HAP-1 (cell line): ENCODE results near the gene CYTIP.

Experiments used
- DNase-seq, 2 experiments: peaks; one replicate each; pipeline ENCODE4 v3.0.0-alpha.2; 2016 to 2020; ENCODE audit warnings: low spot score in 2 of 2
- H3K27me3 ChIP-seq: fragments of 250-450 bp; sonication (Bioruptor Pico); 2 replicates; pipeline ENCODE4 v1.5.1; 2020; ENCODE audit warnings: low read depth, mild to moderate bottlenecking, moderate library complexity
- H3K36me3 ChIP-seq: fragments of 250-450 bp; sonication (Bioruptor Pico); replicated peaks from 2 replicates; pipeline ENCODE4 v1.5.1; 2020; ENCODE audit warnings: mild to moderate bottlenecking
- H3K4me1 ChIP-seq: fragments of 250-450 bp; sonication (Bioruptor Pico); 2 replicates; pipeline ENCODE4 v1.5.1; 2020; ENCODE audit warnings: mild to moderate bottlenecking
- H3K4me3 ChIP-seq: fragments of 250-450 bp; sonication (Bioruptor Pico); 2 replicates; pipeline ENCODE4 v1.5.1; 2020; ENCODE audit warnings: mild to moderate bottlenecking, moderate library complexity
- H3K9me3 ChIP-seq: fragments of 250-450 bp; sonication (Bioruptor Pico); 2 replicates; pipeline ENCODE4 v1.5.1; 2020; ENCODE audit warnings: mild to moderate bottlenecking, moderate library complexity
- in situ Hi-C: fragments of 300-500 bp; cut with MboI; formaldehyde crosslinking; loops from 3 replicates; pipeline ENCODE4 v1.14.3; 2020; ENCODE audit warnings: low sequenced_read_pairs, inconsistent platforms, mixed read lengths

Gene CYTIP

GRCh38 chr2:157475722-157476390, 32.0 kb upstream of the CYTIP start:
- in situ Hi-C loops: no loop called here
- no peak overlapping the region for H3K4me3 ChIP-seq
- no peak for DNase-seq

DNA sequence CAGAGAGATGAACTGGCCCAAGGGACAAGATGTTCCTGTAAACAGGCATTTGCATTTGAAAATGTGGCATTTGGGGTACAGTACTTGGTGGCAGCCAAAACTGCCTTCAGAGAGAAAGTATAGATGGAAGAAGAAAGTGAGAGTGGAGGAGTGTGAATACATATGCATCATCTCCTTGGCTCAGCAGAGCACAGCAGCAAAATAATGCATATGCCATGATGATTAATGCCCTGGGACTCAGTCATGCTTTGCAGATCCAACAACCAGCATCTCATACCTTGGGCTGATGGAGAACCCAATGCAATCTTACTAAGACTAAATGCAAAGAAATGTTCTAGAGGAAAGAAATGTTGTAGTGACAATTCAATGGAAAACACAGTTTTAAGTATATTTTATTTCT, 29.7 kb upstream of the CYTIP start:
- no peaks in the 10 kb centered on the region for H3K9me3 ChIP-seq
- no peaks in the 10 kb centered on the region for H3K36me3 ChIP-seq
- no peaks in the 10 kb centered on the region; the same call in 1 of the 2 replicates for H3K27me3 ChIP-seq
- in situ Hi-C loops: no loop called here
- DNase-seq: no peak
- no peaks in the 10 kb centered on the region for H3K4me1 ChIP-seq
- H3K4me3 ChIP-seq: no peak overlapping the region

More at GRCh38 chr2:157475722-157476390, 32.0 kb upstream of the CYTIP start:
- Histone ChIP-seq H3K36me3 (no peaks in the 10 kb centered on the region), H3K9me3 (no peaks in the 10 kb centered on the region), H3K27me3 (no peaks in the 10 kb centered on the region; the same call in 1 of the 2 replicates), H3K4me1 (no peaks in the 10 kb centered on the region)

- Histone ChIP-seq H3K4me3 (no peak overlapping the region), H3K9me3 (no peaks in the 10 kb centered on the region), H3K4me1 (no peaks in the 10 kb centered on the region), H3K36me3 (no peaks in the 10 kb centered on the region), H3K27me3 (no peaks in the 10 kb centered on the region; the same call in 1 of the 2 replicates)
- in situ Hi-C loops: no loop called here
- DNase-seq: no peak
Observed at GRCh38 chr2:157471078-157471477, 27.2 kb upstream of the CYTIP start.

DNA sequence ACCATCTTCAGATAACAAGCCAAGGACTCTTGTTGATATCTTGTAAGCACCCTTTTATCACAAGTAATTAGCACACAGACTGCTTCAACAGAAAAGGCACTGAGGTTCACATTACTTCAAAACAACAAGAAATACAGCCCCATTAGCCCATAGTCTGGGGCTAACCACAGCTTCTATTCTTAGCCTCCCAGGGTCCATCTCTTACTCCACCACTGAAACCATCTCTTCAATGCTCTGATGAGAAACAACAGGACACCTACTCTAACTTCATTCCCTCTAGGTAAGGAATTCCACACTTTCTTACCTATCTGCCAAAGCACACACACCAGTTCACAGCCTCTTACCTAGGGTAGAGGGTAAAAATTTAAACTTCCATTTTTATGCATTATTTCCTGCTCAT, 26.4 kb upstream of the CYTIP start:
- no peak for DNase-seq
- Histone ChIP-seq H3K4me1 (no peaks in the 10 kb centered on the region), H3K36me3 (no peaks in the 10 kb centered on the region), H3K9me3 (no peaks in the 10 kb centered on the region), H3K4me3 (no peak overlapping the region), H3K27me3 (no peaks in the 10 kb centered on the region)
- in situ Hi-C loops: no loop called here

GRCh38 chr2:157469726-157470125, 25.8 kb upstream of the CYTIP start:
- Histone ChIP-seq H3K4me3 (no peak overlapping the region), H3K4me1 (no peaks in the 10 kb centered on the region), H3K36me3 (no peaks in the 10 kb centered on the region), H3K9me3 (no peaks in the 10 kb centered on the region), H3K27me3 (no peaks in the 10 kb centered on the region)
- DNase-seq: no peak
- in situ Hi-C loops: no loop called here

GRCh38 chr2:157468931-157469708, 25.2 kb upstream of the CYTIP start:
- no peaks in the 10 kb centered on the region for H3K27me3 ChIP-seq
- H3K4me1 ChIP-seq: no peaks in the 10 kb centered on the region
- H3K4me3 ChIP-seq: no peak overlapping the region
- in situ Hi-C loops: no loop called here
- no peaks in the 10 kb centered on the region for H3K9me3 ChIP-seq
- DNase-seq: no peak
- H3K36me3 ChIP-seq: no peaks in the 10 kb centered on the region

DNA sequence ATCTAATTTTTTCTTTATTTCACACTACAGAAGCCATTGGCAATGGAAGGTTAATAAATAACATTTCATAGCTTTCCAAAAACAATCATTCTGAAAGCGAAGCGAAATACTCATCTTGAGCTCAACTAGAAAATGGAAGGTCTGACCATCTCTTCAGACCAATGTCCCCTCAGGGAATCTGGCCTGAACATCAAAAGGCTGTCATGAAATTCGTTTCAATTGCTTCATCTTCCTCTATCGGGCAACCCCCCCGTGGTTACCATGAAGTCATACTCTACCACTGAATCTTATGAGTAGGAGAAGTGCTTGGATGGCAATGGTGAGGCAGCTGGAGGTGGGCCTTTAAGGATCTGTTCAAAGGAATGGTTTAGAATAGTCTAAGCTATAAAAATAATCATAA, 22.9 kb upstream of the CYTIP start:
- DNase-seq: no peak

DNA sequence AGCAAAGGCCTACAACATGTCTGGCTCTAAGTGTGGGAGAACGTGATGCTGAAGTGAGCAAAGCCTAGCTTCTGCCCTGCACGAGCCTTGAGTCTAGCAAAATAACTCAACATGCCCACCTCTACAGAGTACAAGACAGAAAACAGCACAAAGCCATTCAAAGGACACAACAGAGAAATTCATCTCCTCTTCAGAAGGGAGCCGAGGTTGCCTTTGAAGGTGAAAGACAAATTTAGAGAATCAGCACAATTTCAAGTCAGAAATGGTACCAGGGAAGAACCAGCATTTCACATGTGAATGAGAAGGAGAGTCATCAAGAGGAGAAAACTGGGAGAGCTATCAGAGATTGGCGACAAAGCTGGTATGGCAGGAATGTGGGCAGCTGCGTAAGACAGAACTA, 21.7 kb upstream of the CYTIP start:
- in situ Hi-C loops: no loop called here
- H3K4me3 ChIP-seq: no peak overlapping the region
- H3K4me1 ChIP-seq: peaks cover 5% of the 10 kb centered on the region
- H3K36me3 ChIP-seq: no peaks in the 10 kb centered on the region
- DNase-seq: no peak
- no peaks in the 10 kb centered on the region for H3K9me3 ChIP-seq
- H3K27me3 ChIP-seq: no peaks in the 10 kb centered on the region

More for the DNA sequence above, 22.9 kb upstream of the CYTIP start:
- Histone ChIP-seq H3K36me3 (no peaks in the 10 kb centered on the region), H3K4me3 (no peak overlapping the region), H3K4me1 (no peaks in the 10 kb centered on the region), H3K9me3 (no peaks in the 10 kb centered on the region), H3K27me3 (no peaks in the 10 kb centered on the region)
- in situ Hi-C loops: no loop called here

DNA sequence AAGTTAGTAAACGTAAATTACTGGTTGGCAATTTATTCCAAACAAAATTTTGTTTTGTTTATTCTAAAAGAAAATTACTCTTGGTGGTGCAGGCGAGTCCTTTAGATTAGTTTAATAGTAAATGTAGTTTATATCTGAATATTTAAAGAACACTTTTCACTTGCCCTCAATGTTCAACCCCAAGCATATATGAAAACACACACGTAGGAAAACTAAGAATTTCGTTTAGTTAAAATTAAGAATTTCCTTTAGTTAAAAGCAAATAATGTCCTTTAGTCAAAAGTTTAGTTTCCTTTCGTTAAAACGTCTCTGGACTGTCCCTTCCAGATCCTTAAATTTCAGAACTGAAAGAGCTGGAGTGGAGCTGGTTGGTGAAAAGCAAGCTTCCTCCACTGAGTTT, 19.1 kb upstream of the CYTIP start:
- in situ Hi-C loops: no loop called here
- no peak for DNase-seq
- Histone ChIP-seq H3K27me3 (no peaks in the 10 kb centered on the region), H3K9me3 (no peaks in the 10 kb centered on the region), H3K4me1 (peaks cover 21% of the 10 kb centered on the region), H3K36me3 (no peaks in the 10 kb centered on the region), H3K4me3 (no peak overlapping the region)

- DNase-seq: no peak
- Histone ChIP-seq H3K4me3 (no peak overlapping the region), H3K36me3 (no peaks in the 10 kb centered on the region), H3K4me1 (peaks cover 21% of the 10 kb centered on the region), H3K9me3 (no peaks in the 10 kb centered on the region), H3K27me3 (no peaks in the 10 kb centered on the region)
- in situ Hi-C loops: no loop called here
Observed at GRCh38 chr2:157460897-157461296, 17.0 kb upstream of the CYTIP start.

DNA sequence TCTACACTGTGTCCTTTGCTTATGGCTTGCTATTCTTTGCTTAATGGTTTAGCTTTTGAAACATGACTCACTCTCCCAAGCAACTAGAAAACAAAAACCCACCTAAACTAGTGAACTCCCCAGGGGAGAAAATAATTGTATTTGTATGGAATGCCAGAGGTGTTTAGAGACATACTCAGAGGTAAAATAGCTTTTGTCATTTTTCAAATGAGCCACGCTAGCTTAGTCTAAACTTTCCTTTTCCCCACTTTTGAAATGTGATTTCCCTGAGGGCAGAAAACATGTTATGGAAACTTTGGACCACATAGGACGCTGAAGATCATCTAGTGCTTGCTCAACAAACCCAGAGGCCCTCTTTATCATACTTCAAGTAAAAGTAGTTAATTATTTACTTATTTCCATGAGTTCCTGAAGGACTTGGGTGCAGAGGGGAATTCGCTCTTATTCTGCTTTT, 16.5 kb upstream of the CYTIP start:
- Histone ChIP-seq H3K4me3 (no peak overlapping the region), H3K4me1 (peaks cover 21% of the 10 kb centered on the region), H3K27me3 (no peaks in the 10 kb centered on the region), H3K9me3 (no peaks in the 10 kb centered on the region), H3K36me3 (no peaks in the 10 kb centered on the region)
- DNase-seq: peak in 1 of 2 experiments; percentile 74
- in situ Hi-C loops: no loop called here

DNA sequence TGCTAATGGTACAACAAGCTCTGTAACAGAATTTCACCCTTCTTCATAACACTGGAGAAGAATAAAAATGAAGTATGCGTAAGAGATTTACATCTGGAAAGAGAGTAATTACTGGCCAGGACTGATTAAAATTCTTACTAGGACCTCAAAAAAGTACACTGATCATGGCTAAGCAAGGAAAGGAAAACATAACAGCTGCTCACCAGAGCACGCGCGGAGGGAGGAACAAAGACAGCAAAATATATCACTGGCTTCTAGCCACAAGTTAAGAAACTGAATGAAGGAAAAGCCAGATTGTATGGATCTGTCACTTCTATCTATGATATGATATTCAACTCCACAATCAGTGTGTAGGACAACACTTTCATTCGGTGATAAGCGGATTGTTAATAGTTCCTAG, 15.6 kb upstream of the CYTIP start:
- no peaks in the 10 kb centered on the region for H3K27me3 ChIP-seq
- DNase-seq: peak; percentile 22 to 60
- no peaks in the 10 kb centered on the region for H3K36me3 ChIP-seq
- in situ Hi-C loops: no loop called here
- H3K4me3 ChIP-seq: no peak overlapping the region
- H3K9me3 ChIP-seq: no peaks in the 10 kb centered on the region
- H3K4me1 ChIP-seq: peaks cover 21% of the 10 kb centered on the region

GRCh38 chr2:157447741-157448140, 3.9 kb upstream of the CYTIP start:
- in situ Hi-C loops: no loop called here
- Histone ChIP-seq H3K4me3 (no peak overlapping the region), H3K27me3 (no peaks in the 10 kb centered on the region), H3K9me3 (no peaks in the 10 kb centered on the region), H3K4me1 (no peaks in the 10 kb centered on the region), H3K36me3 (no peaks in the 10 kb centered on the region)
- no peak for DNase-seq

DNA sequence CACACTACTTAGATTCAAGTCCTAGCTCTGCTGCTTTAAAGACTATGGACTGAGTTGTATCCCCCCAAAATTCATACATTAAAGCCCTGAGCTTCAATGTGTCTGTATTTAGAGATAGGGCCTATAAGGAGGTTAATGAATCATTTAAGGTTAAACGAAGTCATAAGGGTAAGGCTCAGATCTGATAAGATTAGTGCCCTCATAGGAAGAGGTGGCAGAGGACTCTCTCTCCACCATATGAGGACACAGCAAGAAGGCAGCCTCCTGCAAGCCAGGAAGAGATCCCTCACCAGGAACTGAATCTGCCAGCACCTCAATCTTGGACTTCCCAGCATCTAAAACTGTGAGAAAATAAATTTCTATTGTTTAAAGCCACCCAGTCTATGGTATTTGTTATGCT, 3.1 kb upstream of the CYTIP start:
- Histone ChIP-seq H3K36me3 (no peaks in the 10 kb centered on the region), H3K27me3 (no peaks in the 10 kb centered on the region), H3K4me3 (no peak overlapping the region), H3K4me1 (no peaks in the 10 kb centered on the region), H3K9me3 (no peaks in the 10 kb centered on the region)
- DNase-seq: no peak
- in situ Hi-C loops: no loop called here
